HG03045 (cell line): ENCODE data around the gene THBS2.
"Not testable (repeated sequence)": the region's sequence is repeated elsewhere in the genome, so short reads cannot be mapped to it uniquely, and the experiment has no call there.

Source experiments
- ATAC-seq: cut with Tn5 transposase; IDR thresholded peaks from one replicate; pipeline ENCODE4 v1.9.1; 2021; ENCODE audit warnings: mild to moderate bottlenecking, moderate library complexity; ENCODE audit not compliant: unreplicated experiment

THBS2 gene

GRCh38 chr6:169233181-169233580, 20.5 kb downstream of the THBS2 start:
- ATAC-seq = no peak

GRCh38 chr6:169232507-169232931, 21.1 kb downstream of the THBS2 start:
- no peak for ATAC-seq

GRCh38 chr6:169231790-169232506, 21.7 kb downstream of the THBS2 start:
- no peak for ATAC-seq

GRCh38 chr6:169230946-169231789, 22.5 kb downstream of the THBS2 start:
- no peak for ATAC-seq

- no peak for ATAC-seq
Measured at GRCh38 chr6:169230322-169230665, 23.4 kb downstream of the THBS2 start.

GRCh38 chr6:169229615-169230321, 23.9 kb downstream of the THBS2 start:
- ATAC-seq = no peak

- no peak for ATAC-seq
Measured at GRCh38 chr6:169227116-169227515, 26.5 kb downstream of the THBS2 start.

GRCh38 chr6:169225887-169226286, 27.8 kb downstream of the THBS2 start:
- ATAC-seq = no peak

GRCh38 chr6:169225131-169225576, 28.5 kb downstream of the THBS2 start:
- no peak for ATAC-seq

GRCh38 chr6:169224716-169225115, 28.9 kb downstream of the THBS2 start:
- no peak for ATAC-seq

GRCh38 chr6:169224185-169224695, 29.4 kb downstream of the THBS2 start:
- no peak for ATAC-seq

GRCh38 chr6:169223006-169223405, 30.6 kb downstream of the THBS2 start:
- no peak for ATAC-seq

- ATAC-seq = no peak
Measured at GRCh38 chr6:169222126-169222525, 31.5 kb downstream of the THBS2 start.

- no peak for ATAC-seq
Measured at GRCh38 chr6:169221264-169221663, 32.4 kb downstream of the THBS2 start.

GRCh38 chr6:169220068-169220964, 33.3 kb downstream of the THBS2 start:
- ATAC-seq = no peak

GRCh38 chr6:169217972-169218371, 35.7 kb downstream of the THBS2 start:
- ATAC-seq = no peak

- no peak for ATAC-seq
Measured at GRCh38 chr6:169216830-169217229, 36.8 kb downstream of the THBS2 start.

GRCh38 chr6:169215201-169215681, 38.4 kb downstream of the THBS2 start:
- ATAC-seq = no peak

- ATAC-seq = not testable (repeated sequence)
Measured at GRCh38 chr6:169214789-169215188, 38.9 kb downstream of the THBS2 start.
